RWPE2 (cell line): ENCODE data around the gene WRAP53.

Experiments
- ATAC-seq: fragments of 200-7000 bp; cut with Tn5 transposase; 3 replicates; pipeline ENCODE4 v1.9.1; 2021; ENCODE audit warnings: low read depth
- DNase-seq: peaks from one replicate; pipeline ENCODE4 v3.0.0-alpha.2; 2020; ENCODE audit warnings: low spot score
- H3K27ac ChIP-seq: fragments of 450-650 bp; 2 replicates; pipeline ENCODE4 v1.5.1; 2017; ENCODE audit warnings: mild to moderate bottlenecking; ENCODE audit not compliant: poor library complexity, severe bottlenecking
- H3K27me3 ChIP-seq: fragments of 250-450 bp; sonication (Bioruptor Pico); 2 replicates; pipeline ENCODE4 v1.5.1; 2021; ENCODE audit warnings: mild to moderate bottlenecking, moderate library complexity; ENCODE audit not compliant: insufficient read depth, poor library complexity, severe bottlenecking
- H3K36me3 ChIP-seq: fragments of 250-450 bp; sonication (Bioruptor Pico); 2 replicates; pipeline ENCODE4 v1.5.1; 2020; ENCODE audit warnings: low read depth, mild to moderate bottlenecking, moderate library complexity
- H3K4me1 ChIP-seq: fragments of 250-450 bp; sonication (Bioruptor Pico); 2 replicates; pipeline ENCODE4 v1.5.1; 2021; ENCODE audit warnings: mild to moderate bottlenecking, moderate library complexity; ENCODE audit not compliant: insufficient read depth, poor library complexity, severe bottlenecking
- H3K4me3 ChIP-seq: fragments of 250-450 bp; sonication (Bioruptor Pico); 2 replicates; pipeline ENCODE4 v1.5.1; 2021; ENCODE audit warnings: mild to moderate bottlenecking, moderate library complexity; ENCODE audit not compliant: severe bottlenecking
- H3K9me3 ChIP-seq: fragments of 250-450 bp; sonication (Bioruptor Pico); 2 replicates; pipeline ENCODE4 v1.5.1; 2021; ENCODE audit warnings: mild to moderate bottlenecking, moderate library complexity; ENCODE audit not compliant: severe bottlenecking
- CTCF ChIP-seq: fragments of 450-650 bp; IDR thresholded peaks from one replicate; pipeline ENCODE4 v1.5.1; 2017; ENCODE audit warnings: mild to moderate bottlenecking, moderate library complexity; ENCODE audit not compliant: poor library complexity, severe bottlenecking

Gene WRAP53

GRCh38 chr17:7677388-7678067, 10.7 kb upstream of the WRAP53 start:
- no peak for ATAC-seq
- no peaks in the 10 kb centered on the region for H3K4me1 ChIP-seq
- DNase-seq, result no peak
- no peak for TF ChIP-seq CTCF
- H3K9me3 ChIP-seq, result no peaks in the 10 kb centered on the region
- H3K36me3 ChIP-seq, result peaks cover 35% of the 10 kb centered on the region
- no peaks in the 10 kb centered on the region for H3K27me3 ChIP-seq
- no peak overlapping the region for H3K4me3 ChIP-seq
- no peak overlapping the region for H3K27ac ChIP-seq

- no peak for TF ChIP-seq CTCF
- DNase-seq (no peak), ATAC-seq (no peak)
- Histone ChIP-seq H3K36me3 (peaks cover 34% of the 10 kb centered on the region), H3K4me1 (peaks cover 7% of the 10 kb centered on the region), H3K4me3 (peak overlapping the region; percentile 67), H3K9me3 (no peaks in the 10 kb centered on the region), H3K27ac (peak overlapping the region; percentile 91), H3K27me3 (no peaks in the 10 kb centered on the region)
These were observed 3.3 kb upstream of the WRAP53 start for GRCh38 chr17:7684851-7685532.

DNA sequence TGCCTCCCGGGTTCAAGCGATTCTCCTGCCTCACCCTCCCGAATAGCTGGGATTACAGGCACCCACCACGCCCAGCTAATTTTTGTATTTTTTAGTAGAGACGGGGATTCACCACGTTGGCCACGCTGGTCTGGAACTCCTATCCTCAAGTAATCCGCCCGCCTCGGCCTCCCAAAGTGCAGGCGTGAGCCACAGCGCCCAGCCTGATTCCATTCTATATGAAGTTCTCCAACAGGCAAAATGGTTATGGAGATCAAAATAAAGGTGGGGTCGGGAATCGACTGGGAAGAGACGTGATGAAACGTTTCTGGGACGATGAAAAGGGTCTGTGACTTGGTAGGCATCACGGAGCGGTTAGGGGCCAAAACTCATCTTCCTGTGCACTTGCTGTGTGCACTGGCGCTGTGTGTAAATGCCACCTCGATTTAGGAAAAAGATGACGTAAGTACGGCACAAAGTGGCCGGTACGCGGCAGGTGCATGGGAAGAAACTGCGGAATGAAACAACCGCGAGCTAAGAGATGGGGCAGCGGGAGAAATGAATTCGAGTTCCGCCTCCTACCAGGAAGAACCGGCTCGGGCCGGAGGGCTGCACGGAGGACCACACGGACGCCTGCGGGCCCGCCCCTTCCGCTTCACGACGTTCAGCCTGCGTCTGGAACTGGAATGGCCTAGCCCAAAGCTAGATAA, 2.6 kb upstream of the WRAP53 start:
- Histone ChIP-seq H3K27me3 (no peaks in the 10 kb centered on the region), H3K9me3 (no peaks in the 10 kb centered on the region), H3K27ac (peak overlapping the region; percentile 91), H3K4me1 (peaks cover 7% of the 10 kb centered on the region), H3K4me3 (peak overlapping the region; percentile 67), H3K36me3 (peaks cover 41% of the 10 kb centered on the region)
- DNase-seq, result peak; percentile 93
- TF ChIP-seq CTCF, result no peak
- peak; percentile 60 for ATAC-seq

- no peak for TF ChIP-seq CTCF
- H3K27me3 ChIP-seq, result no peaks in the 10 kb centered on the region
- peak; percentile 30 for ATAC-seq
These were observed 1.8 kb upstream of the WRAP53 start for GRCh38 chr17:7686222-7687071.

More at GRCh38 chr17:7686222-7687071, 1.8 kb upstream of the WRAP53 start:
- H3K4me3 ChIP-seq, result peak overlapping the region; percentile 67
- DNase-seq, result peak; percentile 82
- H3K36me3 ChIP-seq, result peaks cover 42% of the 10 kb centered on the region
- peaks cover 7% of the 10 kb centered on the region for H3K4me1 ChIP-seq
- H3K27ac ChIP-seq, result peak overlapping the region; percentile 91
- H3K9me3 ChIP-seq, result no peaks in the 10 kb centered on the region
